RWPE1 (cell line): ENCODE results near the gene EGFL6.
"Not testable (repeated sequence)": the region's sequence is repeated elsewhere in the genome, so short reads cannot be mapped to it uniquely, and the experiment has no call there.

Source experiments
- CTCF ChIA-PET: fragments of 350-600 bp; sonication (Branson Sonifier 250); formaldehyde crosslinking; extraction: SDS; loops from one replicate; lab custom pipeline; 2021; lab: Yijun Ruan, JAX
- POLR2A ChIA-PET: fragments of 400-600 bp; formaldehyde crosslinking; extraction: SDS; loops from one replicate; lab custom pipeline; 2020; ENCODE audit warnings: antibody characterized with exemption; ENCODE audit not compliant: low non-redundant PET; lab: Yijun Ruan, JAX
- DNase-seq: peaks from one replicate; pipeline ENCODE4 v3.0.0; 2012; ENCODE audit warnings: low spot score
- H3K27ac ChIP-seq: fragments of 450-650 bp; 2 replicates; pipeline ENCODE4 v1.5.1; 2017
- TF ChIP-seq, protein P1 (sequence below): fragments of 450-650 bp; conservative IDR thresholded peaks from 2 replicates; pipeline ENCODE4 v1.5.1; 2017; ENCODE audit warnings: low read depth, mild to moderate bottlenecking

Gene EGFL6

DNA sequence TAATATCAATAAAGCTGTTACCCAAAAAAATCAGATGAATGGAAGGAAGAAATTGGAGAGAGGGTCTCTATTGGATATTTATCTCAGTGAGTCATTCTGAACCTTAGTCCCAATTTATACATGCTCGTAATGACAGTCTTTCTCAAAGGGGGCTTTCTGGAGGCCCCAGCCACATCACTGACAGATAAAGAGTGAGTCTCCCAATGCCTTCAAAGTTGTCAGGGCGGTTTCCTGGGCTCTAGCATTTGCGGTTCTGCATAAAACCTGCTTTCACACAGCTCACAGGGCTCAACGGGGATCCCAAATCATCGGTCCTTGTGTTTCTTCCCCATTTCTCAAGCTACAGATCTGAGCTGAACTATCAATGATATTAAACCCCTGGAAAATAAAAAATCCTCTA is 100.8 kb downstream of the EGFL6 start:
- TF ChIP-seq, protein P1, sequence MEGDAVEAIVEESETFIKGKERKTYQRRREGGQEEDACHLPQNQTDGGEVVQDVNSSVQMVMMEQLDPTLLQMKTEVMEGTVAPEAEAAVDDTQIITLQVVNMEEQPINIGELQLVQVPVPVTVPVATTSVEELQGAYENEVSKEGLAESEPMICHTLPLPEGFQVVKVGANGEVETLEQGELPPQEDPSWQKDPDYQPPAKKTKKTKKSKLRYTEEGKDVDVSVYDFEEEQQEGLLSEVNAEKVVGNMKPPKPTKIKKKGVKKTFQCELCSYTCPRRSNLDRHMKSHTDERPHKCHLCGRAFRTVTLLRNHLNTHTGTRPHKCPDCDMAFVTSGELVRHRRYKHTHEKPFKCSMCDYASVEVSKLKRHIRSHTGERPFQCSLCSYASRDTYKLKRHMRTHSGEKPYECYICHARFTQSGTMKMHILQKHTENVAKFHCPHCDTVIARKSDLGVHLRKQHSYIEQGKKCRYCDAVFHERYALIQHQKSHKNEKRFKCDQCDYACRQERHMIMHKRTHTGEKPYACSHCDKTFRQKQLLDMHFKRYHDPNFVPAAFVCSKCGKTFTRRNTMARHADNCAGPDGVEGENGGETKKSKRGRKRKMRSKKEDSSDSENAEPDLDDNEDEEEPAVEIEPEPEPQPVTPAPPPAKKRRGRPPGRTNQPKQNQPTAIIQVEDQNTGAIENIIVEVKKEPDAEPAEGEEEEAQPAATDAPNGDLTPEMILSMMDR: no peak
- H3K27ac ChIP-seq: no peak overlapping the region
- ChIA-PET POLR2A (no interaction called here), CTCF (no interaction called here)
- DNase-seq: no peak

DNA sequence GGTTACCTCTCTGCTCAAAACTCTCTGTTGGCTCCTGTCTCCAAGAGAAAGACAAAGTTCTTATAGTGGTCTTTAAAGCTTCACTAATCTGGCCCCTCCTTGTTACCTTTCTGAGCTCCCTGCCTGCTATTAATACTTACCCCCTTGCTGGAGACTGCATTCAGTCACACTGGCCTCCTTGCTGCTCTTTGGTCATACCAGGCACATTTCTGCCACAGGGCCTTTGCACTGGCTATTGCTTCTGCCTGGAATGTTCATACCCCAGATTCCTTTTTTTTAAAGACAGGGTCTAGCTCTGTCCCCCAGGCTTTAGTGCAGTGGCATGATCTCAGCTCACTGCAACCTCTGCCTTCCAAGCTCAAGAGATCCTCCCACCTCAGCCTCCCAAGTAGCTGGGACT is 103.6 kb downstream of the EGFL6 start:
- ChIA-PET POLR2A (interaction anchor here (0.5 kb wide), 1 partner anchor 697 kb away, joined by 5 read pairs; no protein-coding TSS in a partner anchor), CTCF (no interaction called here)
- no peak for DNase-seq
- H3K27ac ChIP-seq: no peak overlapping the region
- TF ChIP-seq, protein P1: no peak

DNA sequence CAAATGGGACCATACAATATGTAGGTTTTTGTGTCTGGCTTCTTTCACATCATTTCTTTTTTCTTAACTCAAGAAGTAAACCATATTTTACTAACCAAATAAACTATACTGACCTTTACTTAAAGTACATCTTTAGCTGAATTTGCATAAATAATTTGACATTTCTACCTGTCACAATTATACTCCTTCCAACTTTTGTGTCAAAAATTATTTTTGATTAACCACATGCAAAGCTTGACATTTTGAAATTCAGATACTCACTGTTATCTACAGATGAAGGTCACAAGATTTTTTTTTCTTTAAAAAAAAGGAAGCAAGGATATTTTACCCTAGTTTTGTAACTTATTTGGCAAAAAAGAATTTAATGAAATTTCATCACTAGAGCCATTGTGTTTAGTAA is 107.5 kb downstream of the EGFL6 start:
- ChIA-PET CTCF (no interaction called here), POLR2A (no interaction called here)
- DNase-seq: no peak
- TF ChIP-seq, protein P1: no peak
- no peak overlapping the region for H3K27ac ChIP-seq

DNA sequence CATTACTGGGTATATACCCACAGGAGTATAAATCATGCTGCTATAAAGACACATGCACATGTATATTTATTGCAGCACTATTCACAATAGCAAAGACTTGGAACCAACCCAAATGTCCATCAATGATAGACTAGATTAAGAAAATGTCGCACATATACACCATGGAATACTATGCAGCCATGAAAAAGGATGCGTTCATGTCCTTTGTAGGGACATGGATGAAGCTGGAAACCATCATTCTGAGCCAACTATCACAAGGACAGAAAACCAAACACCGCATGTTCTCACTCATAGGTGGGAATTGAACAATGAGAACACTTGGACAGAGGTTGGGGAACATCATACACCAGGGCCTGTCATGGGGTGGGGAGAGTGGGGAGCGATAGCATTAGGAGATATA is 110.3 kb downstream of the EGFL6 start:
- CTCF ChIA-PET, DNase-seq, H3K27ac ChIP-seq, POLR2A ChIA-PET: not testable (repeated sequence)

DNA sequence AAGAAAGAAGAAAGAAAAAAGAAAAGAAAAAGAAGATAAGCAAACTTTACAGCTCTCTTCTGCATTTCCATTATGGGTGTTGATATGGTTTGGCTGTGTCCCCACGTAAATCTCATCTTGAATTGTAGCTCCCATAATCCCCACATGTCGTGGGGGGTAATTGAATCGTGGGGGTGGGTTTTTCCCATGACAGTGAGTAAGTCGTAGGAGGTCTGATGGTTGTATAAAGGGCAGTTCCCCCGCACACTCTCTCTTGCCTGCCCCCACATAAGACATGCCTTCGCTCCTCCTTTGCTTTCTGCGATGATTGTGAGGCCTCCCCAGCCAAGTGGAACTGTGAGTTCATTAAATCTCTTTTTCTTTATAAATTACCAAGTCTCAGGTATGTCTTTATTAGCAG is 112.2 kb downstream of the EGFL6 start:
- POLR2A ChIA-PET: no interaction called here
- no peak for DNase-seq
- TF ChIP-seq, protein P1: no peak
- no peak overlapping the region for H3K27ac ChIP-seq
- CTCF ChIA-PET: no interaction called here
